ENCODE results near the gene NT5M.
"Not testable (repeated sequence)": the region's sequence is repeated elsewhere in the genome, so short reads cannot be mapped to it uniquely, and the experiment has no call there.

NT5M gene
- 1.1 to 1.6 reads per million in 2 experiments for total RNA-seq

- peak; percentile 47 for DNase-seq (ENCODE audit: low read depth)
These were observed at the start of gene NT5M for GRCh38 chr17:17303010-17303846. Gene NT5M, plus strand, starts transcription at chr17:17303373. Its CDS starts 178 bp downstream, at chr17:17303551.

- DNase-seq (ENCODE audit: low read depth) = no peak
These were observed 49.8 kb upstream of the NT5M start for GRCh38 chr17:17253406-17253805.

- no peak for DNase-seq (ENCODE audit: low read depth)
These were observed 49.1 kb upstream of the NT5M start for GRCh38 chr17:17254036-17254435.

GRCh38 chr17:17255689-17256088, 47.5 kb upstream of the NT5M start:
- not testable (repeated sequence) for DNase-seq (ENCODE audit: low read depth)

- no peak for DNase-seq (ENCODE audit: low read depth)
These were observed 46.9 kb upstream of the NT5M start for GRCh38 chr17:17256316-17256715.

GRCh38 chr17:17258011-17258410, 45.2 kb upstream of the NT5M start:
- no peak for DNase-seq (ENCODE audit: low read depth)

- DNase-seq (ENCODE audit: low read depth) = no peak
These were observed 44.2 kb upstream of the NT5M start for GRCh38 chr17:17258998-17259397.

- DNase-seq (ENCODE audit: low read depth) = no peak
These were observed 38.7 kb upstream of the NT5M start for GRCh38 chr17:17264430-17264829.

GRCh38 chr17:17269926-17270773, 33.0 kb upstream of the NT5M start:
- DNase-seq (ENCODE audit: low read depth) = no peak

- DNase-seq (ENCODE audit: low read depth) = no peak
These were observed 27.2 kb upstream of the NT5M start for GRCh38 chr17:17275971-17276370.

GRCh38 chr17:17277431-17277830, 25.7 kb upstream of the NT5M start:
- not testable (repeated sequence) for DNase-seq (ENCODE audit: low read depth)

GRCh38 chr17:17279316-17279715, 23.9 kb upstream of the NT5M start:
- DNase-seq (ENCODE audit: low read depth) = no peak

GRCh38 chr17:17280613-17281549, 22.3 kb upstream of the NT5M start, which contains the start of gene COPS3:
Gene COPS3, minus strand, starts transcription at chr17:17281246. Its CDS starts 60 bp downstream, at chr17:17281186.
- peak; percentile 97 for DNase-seq (ENCODE audit: low read depth)

GRCh38 chr17:17285951-17286350, 17.2 kb upstream of the NT5M start:
- DNase-seq (ENCODE audit: low read depth) = no peak

- DNase-seq (ENCODE audit: low read depth) = no peak
These were observed 14.1 kb upstream of the NT5M start for GRCh38 chr17:17289086-17289485.

- no peak for DNase-seq (ENCODE audit: low read depth)
These were observed 13.5 kb upstream of the NT5M start for GRCh38 chr17:17289701-17290100.

- no peak for DNase-seq (ENCODE audit: low read depth)
These were observed 8.0 kb upstream of the NT5M start for GRCh38 chr17:17295141-17295540.

- DNase-seq (ENCODE audit: low read depth) = no peak
These were observed 6.0 kb upstream of the NT5M start for GRCh38 chr17:17297217-17297616.

- DNase-seq (ENCODE audit: low read depth) = no peak
These were observed 5.1 kb upstream of the NT5M start for GRCh38 chr17:17298108-17298507.

GRCh38 chr17:17300624-17301568, 2.3 kb upstream of the NT5M start:
- DNase-seq (ENCODE audit: low read depth) = no peak
